ENCODE measurements around the gene PRSS21.

PRSS21 gene

GRCh38 chr16:2843526-2843925 lies 26.5 kb downstream of the PRSS21 start:
- DNase-seq (ENCODE audit: low read depth in 2 of 2): no peak

GRCh38 chr16:2845116-2845515 lies 28.1 kb downstream of the PRSS21 start:
- DNase-seq (ENCODE audit: low read depth in 2 of 2): no peak

- DNase-seq (ENCODE audit: low read depth in 2 of 2): peak in 1 of 2 experiments; percentile 14
Measured at GRCh38 chr16:2846511-2847310, 29.7 kb downstream of the PRSS21 start.

- DNase-seq (ENCODE audit: low read depth in 2 of 2): no peak
Measured at GRCh38 chr16:2848933-2849725, 32.1 kb downstream of the PRSS21 start.

- DNase-seq (ENCODE audit: low read depth in 2 of 2): no peak
Measured at GRCh38 chr16:2852003-2852730, 35.1 kb downstream of the PRSS21 start.

- no peak for DNase-seq (ENCODE audit: low read depth in 2 of 2)
Measured at GRCh38 chr16:2852731-2853507, 35.9 kb downstream of the PRSS21 start.

- DNase-seq (ENCODE audit: low read depth in 2 of 2): no peak
Measured at GRCh38 chr16:2853531-2854073, 36.6 kb downstream of the PRSS21 start.

- no peak for DNase-seq (ENCODE audit: low read depth in 2 of 2)
Measured at GRCh38 chr16:2854700-2855309, 37.8 kb downstream of the PRSS21 start.

GRCh38 chr16:2855536-2855935 lies 38.5 kb downstream of the PRSS21 start:
- no peak for DNase-seq (ENCODE audit: low read depth in 2 of 2)

- DNase-seq (ENCODE audit: low read depth in 2 of 2): no peak
Measured at GRCh38 chr16:2856061-2856670, 39.1 kb downstream of the PRSS21 start.

- no peak for DNase-seq (ENCODE audit: low read depth in 2 of 2)
Measured at GRCh38 chr16:2856686-2857450, 39.8 kb downstream of the PRSS21 start.

GRCh38 chr16:2857451-2858244 lies 40.6 kb downstream of the PRSS21 start, which contains the start of gene PRSS22:
Gene PRSS22 (minus strand): TSS chr16:2858170. CDS start chr16:2858104, 66 bp downstream.
- DNase-seq (ENCODE audit: low read depth in 2 of 2): no peak

GRCh38 chr16:2858245-2859025 lies 41.4 kb downstream of the PRSS21 start:
- no peak for DNase-seq (ENCODE audit: low read depth in 2 of 2)

- no peak for DNase-seq (ENCODE audit: low read depth in 2 of 2)
Measured at GRCh38 chr16:2859686-2860265, 42.7 kb downstream of the PRSS21 start.

GRCh38 chr16:2860826-2861567 lies 44.0 kb downstream of the PRSS21 start:
- DNase-seq (ENCODE audit: low read depth in 2 of 2): no peak

GRCh38 chr16:2865651-2866050 lies 48.6 kb downstream of the PRSS21 start:
- no peak for DNase-seq (ENCODE audit: low read depth in 2 of 2)

GRCh38 chr16:2866431-2866830 lies 49.4 kb downstream of the PRSS21 start:
- no peak for DNase-seq (ENCODE audit: low read depth in 2 of 2)
